Mesenchymal stem cell (in vitro differentiated cells and primary cell): Measurements from ENCODE around the gene GRIN1.

ENCODE experiments used
- DNase-seq: peaks from one replicate; pipeline ENCODE4 v3.0.0-alpha.2; 2013
- H2AFZ ChIP-seq: one replicate; pipeline ENCODE4 v1.6.1; 2013; ENCODE audit warnings: low read depth, mild to moderate bottlenecking, control low read depth, inconsistent platforms, low read length, moderate library complexity
- H2AK5ac ChIP-seq: 2 replicates; pipeline ENCODE4 v1.6.1; 2013; ENCODE audit warnings: low read length, moderate library complexity, mild to moderate bottlenecking, inconsistent platforms; ENCODE audit not compliant: severe bottlenecking
- H2BK120ac ChIP-seq: one replicate; pipeline ENCODE4 v1.6.1; 2013; ENCODE audit warnings: low read depth, mild to moderate bottlenecking, inconsistent platforms, low read length, moderate library complexity
- H2BK12ac ChIP-seq, 2 experiments: one replicate each; pipeline ENCODE4 v1.6.1; 2013; ENCODE audit warnings: inconsistent platforms in 2 of 2, low read length in 2 of 2, mild to moderate bottlenecking in 2 of 2, moderate library complexity in 2 of 2, control low read depth in 1 of 2
- H2BK15ac ChIP-seq: one replicate; pipeline ENCODE4 v1.6.1; 2013; ENCODE audit warnings: mild to moderate bottlenecking, low read depth, inconsistent platforms; ENCODE audit not compliant: poor library complexity, severe bottlenecking
- H2BK5ac ChIP-seq: 2 replicates; pipeline ENCODE4 v1.6.1; 2013; ENCODE audit warnings: low read depth, mild to moderate bottlenecking, low read length, control low read depth, inconsistent platforms; ENCODE audit not compliant: poor library complexity, severe bottlenecking
- H3K14ac ChIP-seq, 2 experiments: one replicate each; pipeline ENCODE4 v1.6.1; 2013; ENCODE audit warnings: inconsistent platforms in 2 of 2, low read length in 2 of 2, control low read depth in 1 of 2, mild to moderate bottlenecking in 1 of 2, moderate library complexity in 1 of 2
- H3K18ac ChIP-seq, 2 experiments: one replicate each; pipeline ENCODE4 v1.6.1; 2013; ENCODE audit warnings: inconsistent platforms in 2 of 2, low read length in 2 of 2, control low read depth in 1 of 2, low read depth in 1 of 2, mild to moderate bottlenecking in 1 of 2
- H3K23ac ChIP-seq, 2 experiments: one replicate each; pipeline ENCODE4 v1.6.1; 2013; ENCODE audit warnings: inconsistent platforms in 2 of 2, low read length in 2 of 2, mild to moderate bottlenecking in 2 of 2, moderate library complexity in 2 of 2, control low read depth in 1 of 2
- H3K27ac ChIP-seq: 2 replicates; pipeline ENCODE4 v1.5.1; 2013; ENCODE audit warnings: mild to moderate bottlenecking, moderate library complexity, low read length, control low read depth, inconsistent platforms; ENCODE audit not compliant: poor library complexity, severe bottlenecking
- H3K27me3 ChIP-seq, 2 experiments: 2 replicates each; pipeline versions ENCODE4 v1.6.1 to v1.7.0; 2013; ENCODE audit warnings: low read length in 2 of 2, mild to moderate bottlenecking in 2 of 2, moderate library complexity in 2 of 2, control low read depth in 1 of 2, inconsistent platforms in 1 of 2; ENCODE audit not compliant: control insufficient read depth in 1 of 2, insufficient read depth in 1 of 2
- H3K36me3 ChIP-seq, 2 experiments: 2 replicates each; pipeline versions ENCODE4 v1.6.1 to v1.7.0; 2013; ENCODE audit warnings: low read length in 2 of 2, control low read depth in 1 of 2, inconsistent platforms in 1 of 2, low read depth in 1 of 2, mild to moderate bottlenecking in 1 of 2; ENCODE audit not compliant: insufficient read depth in 2 of 2, control insufficient read depth in 1 of 2
- H3K4ac ChIP-seq, 2 experiments: one replicate each; pipeline ENCODE4 v1.6.1; 2013; ENCODE audit warnings: inconsistent platforms in 2 of 2, low read length in 2 of 2, mild to moderate bottlenecking in 2 of 2, moderate library complexity in 2 of 2, control low read depth in 1 of 2, low read depth in 1 of 2
- H3K4me1 ChIP-seq: 2 replicates; pipeline ENCODE4 v1.6.1; 2013; ENCODE audit warnings: low read depth, low read length, control low read depth; ENCODE audit not compliant: control insufficient read depth, insufficient read depth
- H3K4me2 ChIP-seq: 2 replicates; pipeline ENCODE4 v1.6.1; 2013; ENCODE audit warnings: low read length, mild to moderate bottlenecking, inconsistent platforms; ENCODE audit not compliant: poor library complexity, severe bottlenecking
- H3K4me3 ChIP-seq, 2 experiments: 2 replicates each; pipeline versions ENCODE4 v1.5.1 to v1.7.0; 2013; ENCODE audit warnings: low read length in 2 of 2, mild to moderate bottlenecking in 2 of 2, control low read depth in 1 of 2, low read depth in 1 of 2; ENCODE audit not compliant: insufficient read depth in 1 of 2
- H3K79me1 ChIP-seq: replicated peaks from 2 replicates; pipeline ENCODE4 v1.6.1; 2013; ENCODE audit warnings: mild to moderate bottlenecking, control low read depth, low read length, inconsistent platforms; ENCODE audit not compliant: poor library complexity, severe bottlenecking
- H3K9ac ChIP-seq: 2 replicates; pipeline ENCODE4 v1.7.0; 2013; ENCODE audit warnings: mild to moderate bottlenecking, low read length, moderate library complexity
- H3K9me3 ChIP-seq: 2 replicates; pipeline ENCODE4 v1.7.0; 2013; ENCODE audit warnings: mild to moderate bottlenecking, low read length; ENCODE audit not compliant: control insufficient read depth
- H4K8ac ChIP-seq: one replicate; pipeline ENCODE4 v1.6.1; 2013; ENCODE audit warnings: inconsistent platforms, mild to moderate bottlenecking, low read length, moderate library complexity
- H4K91ac ChIP-seq: one replicate; pipeline ENCODE4 v1.6.1; 2013; ENCODE audit warnings: mild to moderate bottlenecking, low read length, inconsistent platforms
- WGBS: methylation state at CpG from one replicate; pipeline ENCODE4 v1.1.7; 2013; ENCODE audit warnings: mixed read lengths; 5-methylcytosine and 5-hydroxymethylcytosine counted together

GRIN1 gene

DNA sequence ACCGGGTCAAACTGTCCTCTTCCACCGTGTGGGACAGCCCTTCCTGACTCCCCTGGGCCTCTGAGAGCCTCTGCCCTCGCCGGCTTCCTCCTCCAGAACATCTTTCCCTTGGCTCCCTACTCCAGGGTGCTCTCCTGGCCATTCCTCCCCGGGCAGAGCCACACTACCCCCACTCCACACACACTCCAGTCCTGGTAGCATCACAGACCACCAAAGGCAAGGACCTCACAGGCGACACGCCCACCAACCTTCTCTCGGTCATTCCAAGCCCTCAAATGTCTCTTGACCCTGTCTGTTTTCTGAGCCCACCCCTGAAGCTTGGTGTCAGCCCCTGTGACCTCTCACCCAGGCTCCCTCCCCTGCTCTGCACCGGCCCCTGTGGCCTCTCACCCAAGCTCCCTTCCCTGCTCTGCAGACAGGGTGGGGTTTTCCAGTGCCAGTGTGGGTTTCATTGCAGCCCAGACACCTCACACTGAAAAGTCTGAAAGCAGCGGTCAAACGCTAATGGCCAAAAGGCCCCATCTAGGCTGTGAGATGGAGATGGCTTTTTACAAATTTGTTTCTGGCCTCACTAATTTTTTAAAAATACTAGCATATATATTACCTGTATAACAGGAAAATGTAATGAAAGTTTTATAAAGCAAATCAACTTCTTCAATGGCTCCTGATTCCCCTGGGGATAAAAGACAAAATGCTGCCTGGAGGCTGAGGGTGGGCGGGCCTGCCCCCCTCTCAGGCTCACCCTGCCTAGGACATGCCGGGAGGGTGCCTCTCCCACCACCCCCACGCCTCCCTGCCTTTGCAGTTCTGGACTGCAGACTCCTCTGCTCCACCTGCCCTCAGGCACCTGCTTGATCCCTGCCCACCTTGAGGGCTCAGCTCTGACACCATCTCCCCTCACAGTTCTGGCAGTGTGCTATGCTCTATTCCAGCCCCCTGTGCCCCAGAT lies 20.4 kb downstream of the GRIN1 start:
- 49% methylated on average over 12 of the region's 14 CpGs for WGBS
- H2BK15ac ChIP-seq = no peak overlapping the region

DNA sequence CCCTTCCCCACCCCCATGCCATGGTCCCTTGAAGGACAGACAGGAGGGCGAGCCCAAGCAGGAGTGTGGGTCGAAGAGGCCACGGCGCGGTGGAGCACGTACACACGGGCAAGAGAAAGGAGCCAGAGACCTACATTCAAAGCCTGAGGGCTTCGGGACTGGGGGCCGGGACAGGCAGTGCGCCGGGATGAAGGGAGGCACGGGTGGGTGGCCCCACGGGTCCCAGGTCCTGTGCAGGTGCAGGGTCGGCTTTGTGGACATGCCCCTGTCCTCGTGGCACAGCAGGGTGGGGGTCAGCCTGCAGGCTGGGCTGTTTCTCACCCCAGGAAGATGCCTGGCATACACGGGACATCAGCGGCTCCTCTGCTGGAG lies 21.1 kb downstream of the GRIN1 start:
- no peak overlapping the region for H3K4me2 ChIP-seq
- H3K4me3 ChIP-seq = no peak overlapping the region
- no peak overlapping the region for H2BK12ac ChIP-seq
- peaks cover 85 to 97% of the 10 kb centered on the region in 2 experiments for H3K27me3 ChIP-seq
- no peak overlapping the region for H3K9ac ChIP-seq
- no peak overlapping the region for H2AK5ac ChIP-seq
- H2BK120ac ChIP-seq = no peak overlapping the region
- no peak overlapping the region for H3K23ac ChIP-seq
- H3K27ac ChIP-seq = no peak overlapping the region
- DNase-seq = no peak
- H2BK5ac ChIP-seq = no peak overlapping the region
- no peak overlapping the region for H2AFZ ChIP-seq
- H3K9me3 ChIP-seq = no peaks in the 10 kb centered on the region
- no peak overlapping the region for H2BK15ac ChIP-seq
- H4K8ac ChIP-seq = no peak overlapping the region
- no peak overlapping the region for H3K4ac ChIP-seq
- H3K36me3 ChIP-seq = peaks cover 0 to 4% of the 10 kb centered on the region in 2 experiments
- H4K91ac ChIP-seq = no peak overlapping the region
- no peak overlapping the region for H3K18ac ChIP-seq
- no peak overlapping the region for H3K14ac ChIP-seq
- H3K4me1 ChIP-seq = peaks cover 27% of the 10 kb centered on the region
- H3K79me1 ChIP-seq = no peaks in the 10 kb centered on the region
- 89% methylated on average over 17 of the region's 17 CpGs for WGBS

More for the DNA sequence above, 20.4 kb downstream of the GRIN1 start:
- DNase-seq = no peak
- Histone ChIP-seq H3K36me3 (peaks cover 0 to 4% of the 10 kb centered on the region in 2 experiments), H2BK5ac (no peak overlapping the region), H3K4me1 (peaks cover 27% of the 10 kb centered on the region), H3K79me1 (no peaks in the 10 kb centered on the region), H3K14ac (no peak overlapping the region), H3K4me2 (no peak overlapping the region), H3K23ac (no peak overlapping the region), H3K9ac (no peak overlapping the region), H2AFZ (no peak overlapping the region), H3K18ac (no peak overlapping the region), H2BK120ac (no peak overlapping the region), H3K4me3 (no peak overlapping the region), H2AK5ac (no peak overlapping the region), H3K27ac (no peak overlapping the region), H3K9me3 (no peaks in the 10 kb centered on the region), H3K27me3 (peaks cover 84 to 92% of the 10 kb centered on the region in 2 experiments), H2BK12ac (no peak overlapping the region), H4K91ac (no peak overlapping the region), H3K4ac (no peak overlapping the region), H4K8ac (no peak overlapping the region)

DNA sequence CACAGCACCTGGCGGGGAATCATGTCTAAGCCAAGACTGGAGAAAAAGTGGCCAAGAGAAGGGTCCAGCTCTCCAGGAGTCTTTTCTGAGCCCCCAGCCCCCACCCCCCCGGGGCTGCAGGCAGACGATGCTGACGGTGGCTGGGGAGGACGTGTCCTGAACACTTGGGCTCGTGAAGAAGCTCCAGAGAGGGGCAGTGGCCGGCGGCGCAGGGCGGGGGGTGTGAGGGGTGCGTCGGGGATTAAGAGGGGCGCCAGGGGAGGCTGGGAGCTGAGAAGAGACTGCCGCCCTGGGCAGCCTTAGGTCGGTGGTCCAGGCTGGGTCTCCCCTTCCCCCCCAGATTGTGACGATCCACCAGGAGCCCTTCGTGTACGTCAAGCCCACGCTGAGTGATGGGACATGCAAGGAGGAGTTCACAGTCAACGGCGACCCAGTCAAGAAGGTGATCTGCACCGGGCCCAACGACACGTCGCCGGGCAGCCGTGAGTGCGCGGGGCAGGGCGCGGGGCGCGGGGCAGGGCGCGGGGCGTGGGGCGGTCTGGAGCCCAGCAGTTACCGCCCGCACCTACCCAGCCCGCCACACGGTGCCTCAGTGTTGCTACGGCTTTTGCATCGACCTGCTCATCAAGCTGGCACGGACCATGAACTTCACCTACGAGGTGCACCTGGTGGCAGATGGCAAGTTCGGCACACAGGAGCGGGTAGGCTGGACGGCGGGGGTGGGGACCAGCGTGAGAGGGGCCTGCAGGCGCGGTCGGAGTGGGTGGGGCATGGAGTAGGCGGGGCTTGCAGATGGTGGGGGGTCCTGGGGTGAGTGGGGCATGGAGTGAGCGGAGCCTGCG lies 22.0 kb downstream of the GRIN1 start:
- H2AFZ ChIP-seq = no peak overlapping the region
- H2AK5ac ChIP-seq = no peak overlapping the region
- H3K79me1 ChIP-seq = no peaks in the 10 kb centered on the region
- H3K23ac ChIP-seq = no peak overlapping the region
- H4K91ac ChIP-seq = no peak overlapping the region
- H3K9ac ChIP-seq = no peak overlapping the region
- no peak overlapping the region for H3K4me2 ChIP-seq
- no peak overlapping the region for H4K8ac ChIP-seq
- DNase-seq = no peak
- 48% methylated on average over 53 of the region's 56 CpGs for WGBS
- H3K18ac ChIP-seq = no peak overlapping the region
- peaks cover 0 to 4% of the 10 kb centered on the region in 2 experiments for H3K36me3 ChIP-seq
- H3K14ac ChIP-seq = no peak overlapping the region
- no peak overlapping the region for H2BK120ac ChIP-seq
- H2BK12ac ChIP-seq = no peak overlapping the region
- H3K9me3 ChIP-seq = no peaks in the 10 kb centered on the region
- no peak overlapping the region for H2BK5ac ChIP-seq
- H3K4ac ChIP-seq = no peak overlapping the region
- H3K27me3 ChIP-seq = peaks cover 85 to 97% of the 10 kb centered on the region in 2 experiments
- no peak overlapping the region for H2BK15ac ChIP-seq
- H3K27ac ChIP-seq = no peak overlapping the region
- no peak overlapping the region for H3K4me3 ChIP-seq
- H3K4me1 ChIP-seq = peaks cover 27% of the 10 kb centered on the region
